ENCODE data around the gene ARHGEF25.

ARHGEF25 gene

DNA sequence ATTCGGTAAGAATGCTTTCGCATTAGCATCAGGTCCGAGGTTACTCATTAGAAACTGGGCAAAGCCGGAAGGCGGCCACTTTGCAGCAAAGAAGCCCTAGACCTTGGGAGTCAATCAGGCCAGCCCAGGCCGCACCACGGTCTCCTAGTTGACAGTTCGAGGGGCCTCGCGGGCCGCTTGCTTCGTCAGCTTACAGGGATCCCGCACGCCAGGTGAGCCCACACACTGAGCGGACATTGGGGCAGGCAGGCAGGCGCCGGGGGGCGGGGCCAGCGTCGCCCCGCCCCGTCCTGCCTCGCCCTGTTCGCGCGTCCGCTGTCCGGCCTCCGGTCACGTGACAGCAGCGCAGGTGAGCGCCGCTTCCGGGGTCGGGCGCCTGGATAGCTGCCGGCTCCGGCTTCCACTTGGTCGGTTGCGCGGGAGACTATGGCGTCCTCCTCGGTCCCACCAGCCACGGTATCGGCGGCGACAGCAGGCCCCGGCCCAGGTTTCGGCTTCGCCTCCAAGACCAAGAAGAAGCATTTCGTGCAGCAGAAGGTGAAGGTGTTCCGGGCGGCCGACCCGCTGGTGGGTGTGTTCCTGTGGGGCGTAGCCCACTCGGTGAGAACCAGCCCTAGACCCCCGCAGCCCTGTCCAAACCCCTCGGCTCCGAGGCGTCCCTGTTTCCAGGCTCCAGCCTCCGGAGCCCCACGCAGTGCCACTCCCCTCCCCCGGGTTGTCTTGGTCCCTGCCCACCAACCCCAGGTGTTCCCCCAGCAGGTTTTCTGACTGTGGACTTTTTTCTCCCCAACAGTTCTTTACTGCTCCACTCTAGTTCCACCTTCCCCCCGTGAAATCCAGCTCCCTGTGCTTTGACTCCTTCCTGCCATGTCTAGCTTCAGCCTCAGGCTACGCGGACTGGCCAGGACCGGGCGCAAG, 20.1 kb upstream of the ARHGEF25 start, which contains the start of gene PIP4K2C (continued):
- TF ChIP-seq ZFHX2 (tag by site-specific recombination; conservative IDR thresholded peaks at IDR 0.05), result no peak; the same call in 1 of the 2 replicates
- peak; percentile 98 for TF ChIP-seq ZNF335 (tag by site-specific recombination; conservative IDR thresholded peaks at IDR 0.05)
- TF ChIP-seq, protein P1, sequence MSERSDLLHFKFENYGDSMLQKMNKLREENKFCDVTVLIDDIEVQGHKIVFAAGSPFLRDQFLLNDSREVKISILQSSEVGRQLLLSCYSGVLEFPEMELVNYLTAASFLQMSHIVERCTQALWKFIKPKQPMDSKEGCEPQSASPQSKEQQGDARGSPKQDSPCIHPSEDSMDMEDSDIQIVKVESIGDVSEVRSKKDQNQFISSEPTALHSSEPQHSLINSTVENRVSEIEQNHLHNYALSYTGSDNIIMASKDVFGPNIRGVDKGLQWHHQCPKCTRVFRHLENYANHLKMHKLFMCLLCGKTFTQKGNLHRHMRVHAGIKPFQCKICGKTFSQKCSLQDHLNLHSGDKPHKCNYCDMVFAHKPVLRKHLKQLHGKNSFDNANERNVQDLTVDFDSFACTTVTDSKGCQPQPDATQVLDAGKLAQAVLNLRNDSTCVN (tag by site-specific recombination; optimal IDR thresholded peaks at IDR 0.05), result peak; percentile 67
- TF ChIP-seq BCL11A (tag by site-specific recombination; IDR thresholded peaks at IDR 0.05; ENCODE audit: low read depth), result no peak; the same call in 1 of the 2 replicates
- no peak for TF ChIP-seq ZFP3 (tag by site-specific recombination; IDR thresholded peaks at IDR 0.05; ENCODE audit: low read depth)
- peak; percentile 48 for TF ChIP-seq ZNF341 (tag by site-specific recombination; IDR thresholded peaks at IDR 0.05; ENCODE audit: low read depth)
- no peak for TF ChIP-seq ZNF621 (tag by site-specific recombination; IDR thresholded peaks at IDR 0.05)
- TF ChIP-seq ZBTB48 (tag by site-specific recombination; IDR thresholded peaks at IDR 0.05), result no peak; the same call in 1 of the 2 replicates
- peak; percentile 62 for TF ChIP-seq KLF1 (tag by site-specific recombination; IDR thresholded peaks at IDR 0.05)
- TF ChIP-seq ZNF660 (tag by site-specific recombination; IDR thresholded peaks at IDR 0.05), result no peak; the same call in 1 of the 2 replicates
- TF ChIP-seq, protein P2, sequence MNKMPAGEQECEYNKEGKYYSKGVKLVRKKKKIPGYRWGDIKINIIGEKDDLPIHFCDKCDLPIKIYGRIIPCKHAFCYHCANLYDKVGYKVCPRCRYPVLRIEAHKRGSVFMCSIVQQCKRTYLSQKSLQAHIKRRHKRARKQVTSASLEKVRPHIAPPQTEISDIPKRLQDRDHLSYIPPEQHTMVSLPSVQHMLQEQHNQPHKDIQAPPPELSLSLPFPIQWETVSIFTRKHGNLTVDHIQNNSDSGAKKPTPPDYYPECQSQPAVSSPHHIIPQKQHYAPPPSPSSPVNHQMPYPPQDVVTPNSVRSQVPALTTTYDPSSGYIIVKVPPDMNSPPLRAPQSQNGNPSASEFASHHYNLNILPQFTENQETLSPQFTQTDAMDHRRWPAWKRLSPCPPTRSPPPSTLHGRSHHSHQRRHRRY (tag by site-specific recombination; IDR thresholded peaks at IDR 0.05), result no peak
- peak; percentile 87; the same call in 1 of the 2 replicates for TF ChIP-seq KLF16 (tag by site-specific recombination; IDR thresholded peaks at IDR 0.05)
- TF ChIP-seq, protein P3, sequence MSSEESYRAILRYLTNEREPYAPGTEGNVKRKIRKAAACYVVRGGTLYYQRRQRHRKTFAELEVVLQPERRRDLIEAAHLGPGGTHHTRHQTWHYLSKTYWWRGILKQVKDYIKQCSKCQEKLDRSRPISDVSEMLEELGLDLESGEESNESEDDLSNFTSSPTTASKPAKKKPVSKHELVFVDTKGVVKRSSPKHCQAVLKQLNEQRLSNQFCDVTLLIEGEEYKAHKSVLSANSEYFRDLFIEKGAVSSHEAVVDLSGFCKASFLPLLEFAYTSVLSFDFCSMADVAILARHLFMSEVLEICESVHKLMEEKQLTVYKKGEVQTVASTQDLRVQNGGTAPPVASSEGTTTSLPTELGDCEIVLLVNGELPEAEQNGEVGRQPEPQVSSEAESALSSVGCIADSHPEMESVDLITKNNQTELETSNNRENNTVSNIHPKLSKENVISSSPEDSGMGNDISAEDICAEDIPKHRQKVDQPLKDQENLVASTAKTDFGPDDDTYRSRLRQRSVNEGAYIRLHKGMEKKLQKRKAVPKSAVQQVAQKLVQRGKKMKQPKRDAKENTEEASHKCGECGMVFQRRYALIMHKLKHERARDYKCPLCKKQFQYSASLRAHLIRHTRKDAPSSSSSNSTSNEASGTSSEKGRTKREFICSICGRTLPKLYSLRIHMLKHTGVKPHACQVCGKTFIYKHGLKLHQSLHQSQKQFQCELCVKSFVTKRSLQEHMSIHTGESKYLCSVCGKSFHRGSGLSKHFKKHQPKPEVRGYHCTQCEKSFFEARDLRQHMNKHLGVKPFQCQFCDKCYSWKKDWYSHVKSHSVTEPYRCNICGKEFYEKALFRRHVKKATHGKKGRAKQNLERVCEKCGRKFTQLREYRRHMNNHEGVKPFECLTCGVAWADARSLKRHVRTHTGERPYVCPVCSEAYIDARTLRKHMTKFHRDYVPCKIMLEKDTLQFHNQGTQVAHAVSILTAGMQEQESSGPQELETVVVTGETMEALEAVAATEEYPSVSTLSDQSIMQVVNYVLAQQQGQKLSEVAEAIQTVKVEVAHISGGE (tag by site-specific recombination; conservative IDR thresholded peaks at IDR 0.05; ENCODE audit: low read depth), result peak; percentile 64
- no peak for TF ChIP-seq TSHZ1 (tag by site-specific recombination; IDR thresholded peaks at IDR 0.05; ENCODE audit: borderline replicate concordance)
- no peak for TF ChIP-seq ZNF473 (tag by site-specific recombination; IDR thresholded peaks at IDR 0.05)
- TF ChIP-seq ZNF121 (tag by site-specific recombination; IDR thresholded peaks at IDR 0.05), result no peak
- peak; percentile 88; the same call in 1 of the 2 replicates for TF ChIP-seq KLF8 (tag by site-specific recombination; IDR thresholded peaks at IDR 0.05)
- no peak for TF ChIP-seq PRDM6 (tag by site-specific recombination; IDR thresholded peaks at IDR 0.05)
- peak; percentile 93 for TF ChIP-seq GLIS2 (tag by site-specific recombination; IDR thresholded peaks at IDR 0.05)
- TF ChIP-seq ZSCAN5A (tag by site-specific recombination; IDR thresholded peaks at IDR 0.05), result no peak
- no peak; the same call in 1 of the 2 replicates for TF ChIP-seq ZNF610 (tag by site-specific recombination; IDR thresholded peaks at IDR 0.05; ENCODE audit: borderline replicate concordance)
- TF ChIP-seq ZNF2 (tag by site-specific recombination; IDR thresholded peaks at IDR 0.05), result peak; percentile 73; the same call in 1 of the 2 replicates
- TF ChIP-seq ZBTB6 (tag by site-specific recombination; IDR thresholded peaks at IDR 0.05), result peak; percentile 74
- no peak for TF ChIP-seq SETDB1 (IDR thresholded peaks at IDR 0.05; ENCODE audit: insufficient read length, low read length)
- no peak for TF ChIP-seq IKZF3 (tag by site-specific recombination; IDR thresholded peaks at IDR 0.05)

Data from HEK293 (cell line).